GM18861 (cell line): ENCODE measurements around the gene FITM1.

ENCODE experiments used
- ATAC-seq: cut with Tn5 transposase; IDR thresholded peaks from one replicate; pipeline ENCODE4 v1.9.1; 2021; ENCODE audit not compliant: unreplicated experiment

Gene FITM1

DNA sequence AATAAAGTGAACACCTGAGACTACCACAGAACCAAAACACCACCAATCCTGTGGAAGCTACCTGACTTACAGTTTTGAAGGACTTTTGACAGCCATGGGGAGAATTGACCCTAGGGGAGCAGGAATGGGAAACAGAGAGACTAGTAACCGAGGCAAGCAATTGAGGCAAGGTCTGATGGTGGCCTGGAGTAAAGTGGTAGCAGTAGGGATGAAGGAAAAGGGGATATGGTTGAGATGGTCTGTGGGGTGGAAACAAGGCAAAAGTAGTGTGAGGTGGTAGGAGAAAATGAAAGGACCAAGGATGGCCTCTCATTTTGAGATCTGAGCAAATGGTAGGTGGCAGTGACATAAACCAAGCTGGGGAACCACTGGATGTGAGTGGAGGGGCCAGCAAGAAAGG lies 26.4 kb downstream of the FITM1 start:
- no peak for ATAC-seq

DNA sequence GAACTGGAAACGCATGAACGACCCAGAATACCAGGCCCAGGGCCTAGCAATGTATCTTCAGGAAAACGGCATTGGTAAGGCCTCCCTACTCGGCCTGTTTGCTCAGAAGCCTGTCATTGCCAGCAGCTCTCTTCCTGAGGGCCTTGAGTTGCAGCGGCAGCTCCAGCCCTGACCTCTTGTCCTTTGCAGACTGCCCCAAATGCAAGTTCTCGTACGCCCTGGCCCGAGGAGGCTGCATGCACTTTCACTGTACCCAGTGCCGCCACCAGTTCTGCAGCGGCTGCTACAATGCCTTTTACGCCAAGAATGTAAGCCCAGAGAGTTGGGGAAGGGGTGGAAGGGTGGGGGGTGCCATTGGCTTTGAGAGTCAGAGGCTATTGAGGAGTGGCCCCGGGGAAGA lies 26.9 kb downstream of the FITM1 start:
- no peak for ATAC-seq

DNA sequence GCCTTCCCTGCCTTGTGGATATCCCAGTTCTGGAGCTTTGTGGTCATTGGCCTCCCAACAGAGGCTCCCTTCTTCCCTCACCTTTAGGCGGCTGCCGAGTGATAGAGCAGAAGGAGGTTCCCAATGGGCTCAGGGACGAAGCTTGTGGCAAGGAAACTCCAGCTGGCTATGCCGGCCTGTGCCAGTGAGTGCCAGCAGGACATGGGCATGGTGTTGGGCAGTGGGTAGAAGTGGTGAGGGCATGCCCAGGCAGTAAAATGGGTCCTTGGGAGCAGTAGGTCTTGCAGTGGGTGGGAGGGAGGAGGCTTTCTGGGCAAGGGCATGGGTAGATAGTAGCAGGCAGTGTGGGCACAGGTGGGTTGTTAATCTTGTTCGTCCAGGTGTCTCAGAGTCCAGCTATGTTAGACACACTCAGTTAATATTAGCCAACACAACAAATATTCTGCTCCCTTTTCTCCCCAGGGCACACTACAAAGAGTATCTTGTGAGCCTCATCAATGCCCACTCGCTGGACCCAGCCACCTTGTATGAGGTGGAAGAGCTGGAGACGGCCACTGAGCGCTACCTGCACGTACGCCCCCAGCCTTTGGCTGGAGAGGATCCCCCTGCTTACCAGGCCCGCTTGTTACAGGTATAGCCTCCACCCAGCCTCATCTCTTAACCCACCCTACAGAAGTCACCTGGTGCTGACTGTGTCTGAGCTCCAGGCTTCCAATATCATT lies 29.5 kb downstream of the FITM1 start:
- no peak for ATAC-seq

DNA sequence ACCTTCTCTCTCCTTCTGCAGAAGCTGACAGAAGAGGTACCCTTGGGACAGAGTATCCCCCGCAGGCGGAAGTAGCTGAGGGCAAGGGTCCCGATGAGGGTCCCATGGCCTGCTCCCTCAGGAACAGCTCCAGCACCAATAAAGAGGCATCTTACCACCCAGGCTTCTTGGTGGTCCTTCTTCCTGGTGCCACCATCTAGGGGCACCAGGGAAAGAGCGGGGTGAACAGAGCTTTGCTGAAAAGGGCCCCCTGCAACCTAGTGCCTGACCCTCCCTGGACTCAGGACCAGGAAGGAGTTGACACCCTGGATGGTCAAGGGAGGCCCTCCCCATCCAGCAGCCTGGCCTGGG lies 30.0 kb downstream of the FITM1 start:
- ATAC-seq: no peak

DNA sequence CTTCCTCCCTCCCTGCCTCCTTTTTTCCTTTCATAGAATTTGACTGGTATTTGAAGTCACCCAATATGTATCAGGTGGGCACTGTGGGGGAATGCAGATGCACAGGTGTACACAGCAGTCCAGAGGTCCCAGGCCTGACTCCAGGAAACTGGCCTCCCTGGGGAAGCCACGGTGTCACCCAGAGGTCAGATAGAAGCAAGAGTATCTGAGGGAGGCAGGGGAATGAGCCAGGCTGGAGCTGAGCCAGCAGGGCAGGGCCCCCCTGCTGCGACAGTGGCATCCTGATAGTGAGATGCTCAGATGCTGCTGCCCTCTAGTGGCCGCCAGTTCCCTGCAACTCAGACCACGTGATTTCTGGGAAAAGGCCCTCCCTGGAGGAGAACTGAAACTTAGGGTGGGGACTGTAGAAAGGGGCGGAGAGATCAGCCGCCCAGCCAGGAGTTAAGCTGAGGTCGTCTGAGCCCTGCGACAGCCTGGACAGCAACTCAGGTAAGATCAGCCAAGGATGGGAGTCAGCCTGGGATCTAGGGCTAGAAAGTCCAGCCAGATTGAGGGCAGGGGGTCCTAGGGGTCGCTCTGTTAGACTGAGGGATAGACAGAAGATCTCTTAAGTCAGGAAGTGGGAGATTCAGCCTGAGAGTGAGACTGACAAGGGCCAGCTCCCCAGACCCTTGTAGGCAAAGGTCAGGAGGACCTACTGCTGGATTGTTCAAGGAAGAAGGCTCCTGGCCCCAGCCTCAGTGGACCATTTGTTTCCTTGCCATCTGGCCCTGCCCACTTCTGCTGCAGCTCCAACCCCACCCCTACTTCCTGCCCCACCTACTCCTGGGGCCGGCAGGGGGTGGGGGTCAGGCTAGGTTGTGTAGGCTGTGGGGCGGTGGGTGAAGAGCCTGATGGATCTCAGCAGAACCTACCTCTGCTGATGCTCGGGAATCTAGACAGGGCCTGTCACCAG lies 30.7 kb downstream of the FITM1 start, which contains the start of gene IRF9:
Gene IRF9 (plus strand): TSS at position 416 of the 955 bp plus-strand sequence. CDS start 880 bp downstream, outside the sequence.
- ATAC-seq: peak; percentile 72

DNA sequence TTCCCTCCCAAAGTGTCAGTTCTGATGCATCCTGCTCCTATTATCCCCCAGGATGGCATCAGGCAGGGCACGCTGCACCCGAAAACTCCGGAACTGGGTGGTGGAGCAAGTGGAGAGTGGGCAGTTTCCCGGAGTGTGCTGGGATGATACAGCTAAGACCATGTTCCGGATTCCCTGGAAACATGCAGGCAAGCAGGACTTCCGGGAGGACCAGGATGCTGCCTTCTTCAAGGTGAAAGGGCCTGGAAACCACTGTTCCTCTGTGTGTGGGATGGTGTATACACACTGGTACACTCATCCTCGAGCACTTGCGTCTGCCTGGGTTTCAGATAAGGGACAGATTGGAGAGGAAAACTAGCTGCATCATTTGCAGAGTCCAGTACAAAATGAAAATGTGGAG lies 31.6 kb downstream of the FITM1 start:
- no peak for ATAC-seq

DNA sequence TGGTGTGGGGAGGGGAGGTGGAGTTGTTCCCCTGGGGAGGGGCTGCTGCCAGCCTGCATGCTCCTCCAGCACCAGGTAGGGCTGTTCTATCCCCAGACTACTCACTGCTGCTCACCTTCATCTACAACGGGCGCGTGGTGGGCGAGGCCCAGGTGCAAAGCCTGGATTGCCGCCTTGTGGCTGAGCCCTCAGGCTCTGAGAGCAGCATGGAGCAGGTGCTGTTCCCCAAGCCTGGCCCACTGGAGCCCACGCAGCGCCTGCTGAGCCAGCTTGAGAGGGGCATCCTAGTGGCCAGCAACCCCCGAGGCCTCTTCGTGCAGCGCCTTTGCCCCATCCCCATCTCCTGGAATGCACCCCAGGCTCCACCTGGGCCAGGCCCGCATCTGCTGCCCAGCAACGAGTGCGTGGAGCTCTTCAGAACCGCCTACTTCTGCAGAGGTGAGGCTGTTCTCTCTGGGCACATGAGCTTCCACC lies 34.1 kb downstream of the FITM1 start:
- no peak for ATAC-seq

DNA sequence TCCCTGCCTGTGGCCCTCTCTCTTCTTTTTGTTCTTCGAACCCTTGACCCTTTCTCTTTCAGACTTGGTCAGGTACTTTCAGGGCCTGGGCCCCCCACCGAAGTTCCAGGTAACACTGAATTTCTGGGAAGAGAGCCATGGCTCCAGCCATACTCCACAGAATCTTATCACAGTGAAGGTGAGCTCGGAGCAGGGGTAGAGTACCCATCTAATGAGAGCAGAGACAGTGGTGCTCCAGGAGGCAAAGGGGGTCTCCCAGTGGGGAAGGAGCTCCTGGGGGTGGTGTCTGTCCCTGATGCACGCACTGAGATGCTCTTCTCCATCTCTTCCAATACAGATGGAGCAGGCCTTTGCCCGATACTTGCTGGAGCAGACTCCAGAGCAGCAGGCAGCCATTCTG lies 35.3 kb downstream of the FITM1 start:
- ATAC-seq: no peak

DNA sequence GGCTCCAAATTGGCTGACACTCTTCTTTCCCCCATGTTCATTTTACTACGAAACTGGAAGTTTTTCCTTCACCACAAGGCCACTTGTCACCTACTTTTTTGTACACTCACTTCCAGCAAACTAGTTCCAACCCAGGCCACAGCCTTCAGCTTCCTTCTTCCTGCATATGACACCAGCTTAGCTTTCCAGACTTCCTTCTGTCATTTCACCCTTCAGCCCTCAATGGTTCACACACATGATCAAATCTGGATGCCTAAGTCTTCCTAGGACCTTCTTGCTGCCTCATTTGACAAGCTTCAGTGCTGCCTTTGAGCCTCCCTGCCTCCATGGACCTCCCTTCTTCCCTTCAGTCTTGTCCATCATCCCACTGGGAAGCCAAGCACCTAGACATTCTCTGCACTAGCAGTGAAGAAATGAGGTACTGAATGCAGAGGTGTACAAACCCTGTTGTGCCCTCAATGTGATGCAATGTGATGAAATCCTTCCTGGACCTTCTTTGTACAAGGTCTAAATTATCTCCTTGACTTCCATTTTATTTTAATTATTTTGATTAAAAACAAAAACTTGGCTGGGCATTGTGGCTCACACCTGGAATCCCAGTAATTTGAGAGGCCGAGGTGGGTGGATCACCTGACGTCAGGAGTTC lies 37.1 kb downstream of the FITM1 start:
- ATAC-seq: no peak

DNA sequence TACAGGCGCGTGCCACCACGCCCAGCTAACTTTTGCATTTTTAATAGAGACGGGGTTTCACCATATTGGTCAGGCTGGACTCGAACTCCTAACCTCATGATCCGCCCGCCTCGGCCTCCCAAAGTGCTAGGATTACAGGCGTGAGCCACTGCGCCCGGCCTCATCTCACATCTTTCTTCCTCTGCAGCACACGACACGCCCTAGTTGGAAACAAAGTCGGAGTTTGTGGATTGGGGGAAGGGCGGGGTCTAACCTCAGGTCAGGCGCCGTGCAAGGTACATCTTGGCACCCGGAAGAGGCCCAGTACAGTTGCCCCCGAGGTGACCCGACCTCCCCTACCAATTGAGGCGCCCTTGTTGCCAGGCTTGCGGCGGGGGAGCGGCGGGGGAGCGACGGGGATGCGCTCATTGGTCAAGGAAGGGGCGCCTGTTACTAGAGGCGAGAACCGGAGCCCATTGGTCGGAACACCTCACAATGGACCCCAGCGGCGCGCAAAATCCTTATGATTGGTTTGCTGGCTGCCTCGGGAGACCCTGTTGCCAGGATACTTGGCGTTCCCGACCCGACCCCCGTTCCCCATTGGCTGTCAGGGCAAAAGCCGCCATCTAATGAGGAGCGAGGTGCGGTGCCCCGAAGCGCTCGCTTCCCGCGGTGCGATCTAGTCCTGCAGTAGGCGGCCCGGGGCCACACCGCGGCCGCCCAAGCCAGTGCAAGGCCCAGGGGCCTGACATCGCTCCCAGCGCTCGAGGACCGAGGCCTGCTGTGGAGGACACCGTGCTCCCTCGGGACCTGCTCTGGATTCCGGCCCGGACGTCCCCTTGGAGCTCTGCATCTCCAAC lies 41.2 kb downstream of the FITM1 start, which contains the start of gene REC8:
Gene REC8 (plus strand): TSS at position 659 of the 839 bp plus-strand sequence. CDS start 473 bp downstream, outside the sequence.
- ATAC-seq: peak; percentile 74

DNA sequence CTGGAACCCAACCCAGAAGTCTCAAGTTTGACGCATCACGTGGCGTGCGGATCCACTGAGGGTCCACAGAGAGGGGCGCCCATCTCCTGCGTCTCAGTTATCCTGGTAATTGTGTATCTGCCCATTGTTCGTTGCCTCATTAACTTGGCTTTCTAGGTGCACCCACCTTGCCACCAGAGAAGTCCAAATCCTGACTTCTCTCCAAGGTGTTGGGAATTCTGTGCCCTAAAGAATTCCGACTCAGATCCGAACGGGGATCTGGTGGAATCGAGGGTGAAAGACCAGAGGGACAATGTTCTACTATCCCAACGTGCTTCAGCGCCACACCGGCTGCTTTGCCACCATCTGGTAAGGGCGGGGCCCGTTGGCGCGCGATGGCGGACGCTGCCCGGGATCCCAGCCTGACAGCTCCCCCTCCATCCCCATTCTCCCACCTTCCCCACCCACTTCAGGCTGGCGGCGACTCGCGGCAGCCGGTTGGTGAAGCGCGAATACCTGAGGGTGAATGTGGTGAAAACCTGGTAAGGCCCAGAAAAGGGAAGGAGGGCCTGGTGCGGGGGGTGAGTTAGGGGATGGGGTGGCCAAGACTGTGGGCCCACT lies 41.9 kb downstream of the FITM1 start:
- no peak for ATAC-seq

DNA sequence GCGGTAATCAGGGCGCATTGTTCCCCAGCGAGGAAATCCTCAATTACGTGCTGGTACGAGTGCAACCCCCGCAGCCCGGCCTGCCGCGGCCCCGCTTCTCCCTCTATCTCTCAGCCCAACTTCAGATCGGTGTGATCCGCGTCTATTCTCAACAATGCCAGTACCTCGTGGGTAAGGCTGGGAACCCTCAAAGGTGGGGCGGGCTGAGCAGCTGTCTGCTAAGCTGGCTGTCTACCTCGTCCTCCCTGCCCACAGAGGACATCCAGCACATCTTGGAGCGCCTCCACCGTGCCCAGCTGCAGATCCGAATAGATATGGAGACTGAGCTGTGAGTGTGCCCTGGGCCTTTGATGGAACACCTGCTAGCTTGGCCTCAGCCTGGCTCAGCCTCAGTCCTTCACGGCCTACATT lies 42.4 kb downstream of the FITM1 start:
- ATAC-seq: no peak

DNA sequence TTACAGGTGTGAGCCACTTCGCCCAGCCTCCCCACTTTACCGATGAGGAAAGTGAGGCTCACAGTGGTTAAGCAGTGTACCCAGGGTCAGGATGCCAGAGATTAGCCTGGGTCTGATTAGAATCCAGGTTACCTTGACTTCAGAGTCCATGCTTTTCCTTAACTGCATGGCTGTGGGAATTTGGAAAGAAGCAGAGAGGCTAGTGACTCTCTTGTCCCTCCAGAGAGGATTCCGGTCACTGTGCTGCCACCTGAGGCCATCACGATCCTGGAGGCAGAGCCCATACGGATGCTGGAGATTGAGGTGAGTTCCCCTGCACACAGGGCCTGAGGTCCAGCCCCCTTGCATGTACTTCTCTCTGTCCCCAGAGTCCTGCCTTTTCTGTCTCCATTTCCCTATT lies 46.1 kb downstream of the FITM1 start:
- no peak for ATAC-seq

DNA sequence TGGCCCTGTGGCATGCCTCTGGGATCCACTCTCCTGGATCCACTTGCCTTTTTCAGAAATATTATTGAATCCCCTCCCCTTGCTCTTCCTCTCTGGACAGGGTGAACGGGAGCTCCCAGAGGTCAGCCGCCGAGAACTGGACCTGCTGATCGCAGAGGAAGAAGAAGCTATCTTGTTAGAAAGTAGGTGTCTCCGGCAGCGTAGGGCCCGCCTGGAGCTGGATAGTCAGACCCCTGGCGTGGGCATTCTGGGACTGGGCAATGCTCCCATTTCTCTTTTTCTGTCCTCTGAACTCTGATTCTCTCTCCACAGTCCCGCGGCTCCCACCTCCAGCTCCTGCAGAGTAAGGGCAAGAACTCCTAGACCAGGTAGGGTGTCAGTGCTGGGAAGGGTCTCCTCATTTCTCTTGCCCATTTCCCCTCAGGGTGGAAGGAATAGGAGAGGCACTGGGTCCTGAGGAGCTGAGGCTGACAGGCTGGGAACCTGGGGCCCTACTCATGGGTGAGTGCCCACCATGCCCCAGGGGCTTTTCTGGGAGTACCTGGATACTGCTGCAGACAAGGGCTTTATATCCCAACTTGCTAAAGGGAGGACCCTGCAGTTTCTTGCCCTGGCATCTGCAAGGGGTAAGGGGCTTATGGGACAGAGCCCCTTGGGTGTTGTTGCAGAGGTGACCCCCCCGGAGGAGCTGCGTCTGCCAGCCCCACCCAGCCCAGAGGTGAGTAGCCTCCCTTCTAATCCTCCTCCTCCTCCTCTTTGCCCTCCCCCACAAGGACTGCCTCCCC lies 46.8 kb downstream of the FITM1 start:
- ATAC-seq: no peak

DNA sequence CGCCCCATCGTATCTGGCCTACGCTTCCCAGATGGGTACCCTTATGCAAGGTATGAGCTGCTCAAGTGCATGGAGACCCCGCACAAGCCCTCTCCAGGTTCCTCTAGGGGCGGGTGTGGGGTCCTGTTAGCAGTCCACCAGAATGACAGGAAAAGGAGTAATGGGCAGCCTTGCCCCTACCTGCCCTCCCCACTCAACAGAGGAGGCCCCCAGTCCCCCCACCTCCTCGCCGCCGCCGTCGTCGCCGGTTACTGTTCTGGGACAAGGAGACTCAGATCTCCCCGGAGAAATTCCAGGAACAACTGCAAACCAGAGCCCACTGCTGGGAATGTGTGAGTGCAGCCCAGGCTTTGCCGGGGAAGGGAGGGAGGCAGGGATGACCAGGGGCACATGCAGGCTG lies 47.4 kb downstream of the FITM1 start:
- ATAC-seq: no peak

DNA sequence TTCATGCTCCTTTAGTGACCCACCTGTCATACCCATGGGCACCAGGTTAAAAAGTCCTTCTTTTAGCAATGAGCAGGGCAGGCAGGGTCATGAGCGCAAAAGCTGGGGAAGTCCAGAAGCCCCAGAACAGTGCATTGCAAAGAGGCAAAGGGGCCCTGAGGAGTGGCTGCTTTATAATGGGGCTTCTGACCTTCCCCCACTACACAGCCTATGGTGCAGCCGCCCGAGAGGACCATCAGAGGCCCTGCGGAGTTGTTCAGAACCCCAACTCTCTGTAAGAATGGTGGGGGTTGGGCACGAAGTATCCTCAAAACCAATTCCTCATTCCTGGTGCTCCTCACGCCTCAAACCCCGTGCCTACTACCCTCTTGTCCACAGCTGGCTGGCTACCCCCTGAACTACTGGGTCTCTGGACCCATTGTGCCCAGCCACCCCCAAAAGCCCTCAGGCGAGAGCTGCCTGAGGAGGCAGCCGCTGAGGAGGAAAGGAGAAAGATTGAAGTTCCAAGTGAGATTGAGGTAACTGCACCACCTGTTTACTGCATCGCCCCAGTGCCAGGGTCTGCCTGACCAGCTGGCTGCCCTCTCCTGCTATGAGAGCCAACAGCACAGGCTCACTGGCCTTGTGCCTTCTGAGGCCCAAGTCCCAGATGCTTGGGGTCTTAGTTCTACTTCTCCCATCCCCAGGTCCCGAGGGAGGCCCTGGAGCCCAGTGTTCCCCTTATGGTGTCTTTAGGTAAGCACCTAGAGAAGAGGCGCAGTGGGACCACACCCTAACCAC lies 48.1 kb downstream of the FITM1 start:
- no peak for ATAC-seq

DNA sequence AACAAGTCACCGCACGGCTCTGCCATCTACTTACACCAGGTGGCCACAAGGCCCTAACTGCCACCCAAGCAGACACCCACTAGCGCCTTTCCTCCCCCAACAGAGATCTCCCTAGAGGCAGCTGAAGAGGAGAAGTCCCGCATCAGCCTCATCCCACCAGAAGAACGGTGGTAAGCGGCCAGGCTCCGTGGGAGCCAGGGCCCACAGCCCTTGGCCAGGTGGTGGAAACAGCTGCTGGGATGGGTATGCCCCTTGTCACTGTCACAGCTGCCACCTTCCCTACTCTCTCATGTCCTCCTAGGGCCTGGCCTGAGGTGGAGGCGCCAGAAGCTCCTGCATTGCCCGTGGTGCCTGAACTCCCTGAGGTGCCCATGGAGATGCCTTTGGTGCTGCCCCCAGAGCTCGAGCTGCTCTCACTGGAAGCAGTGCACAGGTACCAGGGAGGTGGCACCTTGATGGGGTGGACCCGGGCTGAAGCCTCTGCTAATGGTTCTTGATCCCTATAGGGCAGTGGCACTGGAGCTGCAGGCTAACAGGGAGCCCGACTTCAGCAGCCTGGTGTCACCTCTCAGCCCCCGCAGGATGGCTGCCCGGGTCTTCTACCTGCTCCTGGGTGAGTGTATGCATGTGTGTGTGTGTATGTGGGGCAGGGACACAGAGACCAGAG lies 49.0 kb downstream of the FITM1 start:
- no peak for ATAC-seq
